NOMO-1 treated with dmso at 0.1 percent for 144 hours (cell line): ENCODE results near the gene LMNTD1.
"Not testable (repeated sequence)": the region's sequence is repeated elsewhere in the genome, so short reads cannot be mapped to it uniquely, and the experiment has no call there.

Experiments
- DNase-seq: peaks from one replicate; lab custom pipeline; 2025; ENCODE audit not compliant: unreplicated experiment; lab: John Stamatoyannopoulos, UW

LMNTD1 gene

GRCh38 chr12:25553098-25553497 lies at the start of gene LMNTD1:
Gene LMNTD1, minus strand, starts transcription at chr12:25553283. Its CDS starts 324 bp downstream, at chr12:25552959.
- DNase-seq, result no peak

GRCh38 chr12:25598956-25599355 lies 45.9 kb upstream of the LMNTD1 start:
- DNase-seq, result no peak

- DNase-seq, result not testable (repeated sequence)
Measured at GRCh38 chr12:25595496-25595895, 42.4 kb upstream of the LMNTD1 start.

- no peak for DNase-seq
Measured at GRCh38 chr12:25594376-25594775, 41.3 kb upstream of the LMNTD1 start.

- DNase-seq, result no peak
Measured at GRCh38 chr12:25592725-25593495, 39.8 kb upstream of the LMNTD1 start.

- DNase-seq, result no peak
Measured at GRCh38 chr12:25591144-25591543, 38.1 kb upstream of the LMNTD1 start.

- no peak for DNase-seq
Measured at GRCh38 chr12:25590011-25590721, 37.1 kb upstream of the LMNTD1 start.

- DNase-seq, result no peak
Measured at GRCh38 chr12:25587346-25587745, 34.3 kb upstream of the LMNTD1 start.

- no peak for DNase-seq
Measured at GRCh38 chr12:25585662-25586061, 32.6 kb upstream of the LMNTD1 start.

GRCh38 chr12:25585021-25585523 lies 32.0 kb upstream of the LMNTD1 start:
- no peak for DNase-seq

- DNase-seq, result no peak
Measured at GRCh38 chr12:25584596-25584995, 31.5 kb upstream of the LMNTD1 start.

GRCh38 chr12:25583545-25583944 lies 30.5 kb upstream of the LMNTD1 start:
- no peak for DNase-seq

- DNase-seq, result no peak
Measured at GRCh38 chr12:25581067-25581466, 28.0 kb upstream of the LMNTD1 start.

- no peak for DNase-seq
Measured at GRCh38 chr12:25578411-25579143, 25.5 kb upstream of the LMNTD1 start.

GRCh38 chr12:25574761-25575160 lies 21.7 kb upstream of the LMNTD1 start:
- DNase-seq, result no peak

GRCh38 chr12:25573346-25573745 lies 20.3 kb upstream of the LMNTD1 start:
- DNase-seq, result no peak

GRCh38 chr12:25570418-25570817 lies 17.3 kb upstream of the LMNTD1 start:
- no peak for DNase-seq

- DNase-seq, result peak; percentile 40
Measured at GRCh38 chr12:25566202-25566949, 13.3 kb upstream of the LMNTD1 start.

- DNase-seq, result no peak
Measured at GRCh38 chr12:25558586-25558985, 5.5 kb upstream of the LMNTD1 start.

- no peak for DNase-seq
Measured at GRCh38 chr12:25557830-25558436, 4.8 kb upstream of the LMNTD1 start.
